HepG2 (cell line): ENCODE results near the gene AGXT. TPM values are rescaled to one million over a fixed set of nuclear protein-coding genes. Genes with fewer than 3 reads are reported as not detected.

Source experiments
- HINFP ChIP-seq: sonication (generic); formaldehyde crosslinking; IDR thresholded peaks from 2 replicates; pipeline ENCODE4 v1.4.0; 2020; ENCODE audit warnings: low read depth, mild to moderate bottlenecking, missing genetic modification reagents
- MXD4 ChIP-seq: IDR thresholded peaks from 2 replicates; pipeline ENCODE4 v1.6.1; 2016; ENCODE audit warnings: mild to moderate bottlenecking, missing biosample characterization, missing genetic modification reagents
- ZBTB4 ChIP-seq: sonication (generic); formaldehyde crosslinking; IDR thresholded peaks from 2 replicates; pipeline ENCODE4 v1.4.0; 2020; ENCODE audit warnings: missing genetic modification reagents, mild to moderate bottlenecking, borderline replicate concordance
- ZFP37 ChIP-seq: sonication (generic); formaldehyde crosslinking; IDR thresholded peaks from 2 replicates; pipeline ENCODE4 v1.4.0; 2020; ENCODE audit warnings: missing genetic modification reagents, borderline replicate concordance
- ZNF20 ChIP-seq: sonication (generic); formaldehyde crosslinking; IDR thresholded peaks from 2 replicates; pipeline ENCODE4 v1.4.0; 2020; ENCODE audit warnings: mild to moderate bottlenecking, moderate library complexity, missing genetic modification reagents
- polyA plus RNA-seq, 8 experiments: library from polyadenylated mRNA; depleted of rRNA in 3 of 8; stranded (reverse) in 7 of 8; unstranded in 1 of 8; fragments of >200 nt; fragmentation: Illumina TruSeq in 4 of 8; extraction: Trizol in 4 of 8; gene quantifications; 2 replicates each; pipeline versions ENCODE4 v1.2.1 to v1.2.3, GENCODE V29; 2011 to 2016; ENCODE audit warnings: low read depth in 4 of 8, missing spikeins in 1 of 8, mixed read lengths in 1 of 8; ENCODE audit not compliant: insufficient read depth in 1 of 8
- total RNA-seq, 5 experiments: library from RNA; depleted of rRNA; stranded (reverse); fragments of >200 nt; fragmentation: Illumina TruSeq; extraction: Trizol; gene quantifications; 2 replicates each; pipeline ENCODE4 v1.2.3, GENCODE V29; 2016; ENCODE audit warnings: low read depth in 1 of 5

AGXT gene
- total and polyA plus RNA-seq, 2 of the 13 experiments (the other 11 are each of a cell fraction or from before 2014, with no cell fraction given), result 41.9 to 96.1 TPM

- TF ChIP-seq HINFP (CRISPR knock-in tag), result peak; percentile 90
- peak; percentile 88 for TF ChIP-seq MXD4
- no peak for TF ChIP-seq ZNF20
- TF ChIP-seq ZBTB4 (CRISPR knock-in tag), result peak; percentile 94
- TF ChIP-seq ZFP37 (CRISPR knock-in tag), result peak; percentile 91
Observed at GRCh38 chr2:240873805-240874714, 5.4 kb downstream of the AGXT start (continued).
